HFFc6 (cell line): ENCODE measurements around the gene LRP6. TPM values are rescaled to one million over a fixed set of nuclear protein-coding genes. Genes with fewer than 3 reads are reported as not detected.
"Not testable (repeated sequence)": the region's sequence is repeated elsewhere in the genome, so short reads cannot be mapped to it uniquely, and the experiment has no call there.

Experiments used
- DNase-seq: peaks from one replicate; pipeline ENCODE4 v3.0.0-alpha.2; 2018
- H3K27ac Mint-ChIP-seq: 2 replicates; pipeline ENCODE4 v1.8.0; 2020; ENCODE audit warnings: mild to moderate bottlenecking, mixed read lengths
- H3K27me3 Mint-ChIP-seq: 2 replicates; pipeline ENCODE4 v1.8.0; 2021; ENCODE audit warnings: mild to moderate bottlenecking, moderate library complexity, mixed read lengths; ENCODE audit not compliant: insufficient read depth
- H3K36me3 Mint-ChIP-seq: 2 replicates; pipeline ENCODE4 v1.8.0; 2021; ENCODE audit warnings: low read depth, mixed read lengths
- H3K4me1 Mint-ChIP-seq: 2 replicates; pipeline ENCODE4 v1.8.0; 2020; ENCODE audit warnings: low read depth, mixed read lengths
- H3K4me3 Mint-ChIP-seq: 2 replicates; pipeline ENCODE4 v1.8.0; 2020; ENCODE audit warnings: mild to moderate bottlenecking, moderate library complexity, mixed read lengths
- H3K9me3 Mint-ChIP-seq: 2 replicates; pipeline ENCODE4 v1.8.0; 2020; ENCODE audit warnings: mild to moderate bottlenecking, mixed read lengths
- total RNA-seq, 6 experiments: library from RNA; stranded (reverse); fragmentation: NEBNext Ultra II Directional; extraction: Animal tissue kit (Norgen Biotek cat#: 25700); gene quantifications; 2 replicates in 1 of 6; 3 replicates in 5 of 6; pipeline ENCODE4 v1.2.3, GENCODE V29; 2021
- TF ChIP-seq, protein P1 (sequence below): fragments of 200-600 bp; sonication (generic); IDR thresholded peaks from 2 replicates; pipeline ENCODE4 v1.5.0; 2021; ENCODE audit warnings: antibody characterized with exemption, mild to moderate bottlenecking

The LRP6 gene
- total RNA-seq, 6 experiments from 2014 or later = 24.0 to 31.6 (median 27.0) TPM

DNA sequence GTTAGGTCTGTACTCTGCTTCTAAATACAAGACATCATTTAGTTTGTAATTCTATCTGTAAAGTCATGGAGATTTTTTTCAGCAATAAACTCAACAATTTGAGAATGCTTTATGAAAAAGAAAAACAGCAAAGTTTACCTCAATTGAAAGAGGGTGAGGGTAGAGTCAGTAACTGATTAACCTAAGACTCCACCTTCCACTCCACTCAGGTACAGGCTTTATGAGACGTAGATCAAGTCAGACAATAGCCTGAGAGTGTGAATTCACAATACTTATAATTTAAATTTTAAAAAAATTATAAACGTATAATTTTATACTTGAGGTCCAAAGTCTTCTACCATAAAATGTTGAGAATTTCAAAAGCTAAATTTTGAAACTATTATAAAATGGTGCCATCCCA, 150.2 kb downstream of the LRP6 start:
- TF ChIP-seq, protein P1, sequence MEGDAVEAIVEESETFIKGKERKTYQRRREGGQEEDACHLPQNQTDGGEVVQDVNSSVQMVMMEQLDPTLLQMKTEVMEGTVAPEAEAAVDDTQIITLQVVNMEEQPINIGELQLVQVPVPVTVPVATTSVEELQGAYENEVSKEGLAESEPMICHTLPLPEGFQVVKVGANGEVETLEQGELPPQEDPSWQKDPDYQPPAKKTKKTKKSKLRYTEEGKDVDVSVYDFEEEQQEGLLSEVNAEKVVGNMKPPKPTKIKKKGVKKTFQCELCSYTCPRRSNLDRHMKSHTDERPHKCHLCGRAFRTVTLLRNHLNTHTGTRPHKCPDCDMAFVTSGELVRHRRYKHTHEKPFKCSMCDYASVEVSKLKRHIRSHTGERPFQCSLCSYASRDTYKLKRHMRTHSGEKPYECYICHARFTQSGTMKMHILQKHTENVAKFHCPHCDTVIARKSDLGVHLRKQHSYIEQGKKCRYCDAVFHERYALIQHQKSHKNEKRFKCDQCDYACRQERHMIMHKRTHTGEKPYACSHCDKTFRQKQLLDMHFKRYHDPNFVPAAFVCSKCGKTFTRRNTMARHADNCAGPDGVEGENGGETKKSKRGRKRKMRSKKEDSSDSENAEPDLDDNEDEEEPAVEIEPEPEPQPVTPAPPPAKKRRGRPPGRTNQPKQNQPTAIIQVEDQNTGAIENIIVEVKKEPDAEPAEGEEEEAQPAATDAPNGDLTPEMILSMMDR = no peak
- Mint-ChIP-seq H3K4me1 (peaks cover 9% of the 10 kb centered on the region), H3K27me3 (peaks cover 5% of the 10 kb centered on the region; the same call in 1 of the 2 replicates), H3K9me3 (no peaks in the 10 kb centered on the region), H3K36me3 (peaks cover 24% of the 10 kb centered on the region), H3K4me3 (no peak overlapping the region), H3K27ac (no peak overlapping the region)
- no peak for DNase-seq

DNA sequence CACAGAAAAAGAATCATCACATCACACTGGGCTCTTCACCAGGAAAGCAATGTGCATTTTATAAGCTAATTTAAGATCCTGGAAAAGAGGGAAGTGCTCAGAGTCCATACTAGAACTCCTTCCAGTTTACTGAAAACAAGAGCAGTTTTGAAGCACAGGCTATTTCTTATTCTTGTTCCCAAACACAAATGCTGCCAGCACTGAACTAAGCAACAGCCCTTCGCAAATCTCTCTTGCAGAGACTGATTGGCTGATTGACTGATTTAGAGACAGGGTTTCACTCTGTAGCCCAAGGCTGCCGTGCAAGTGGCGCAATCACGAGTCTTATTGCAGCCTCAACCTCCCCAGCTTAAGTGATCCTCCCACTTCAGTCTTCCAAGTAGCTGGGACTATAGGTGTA, 151.3 kb downstream of the LRP6 start:
- TF ChIP-seq, protein P1 = no peak
- no peak overlapping the region for H3K4me3 Mint-ChIP-seq

DNA sequence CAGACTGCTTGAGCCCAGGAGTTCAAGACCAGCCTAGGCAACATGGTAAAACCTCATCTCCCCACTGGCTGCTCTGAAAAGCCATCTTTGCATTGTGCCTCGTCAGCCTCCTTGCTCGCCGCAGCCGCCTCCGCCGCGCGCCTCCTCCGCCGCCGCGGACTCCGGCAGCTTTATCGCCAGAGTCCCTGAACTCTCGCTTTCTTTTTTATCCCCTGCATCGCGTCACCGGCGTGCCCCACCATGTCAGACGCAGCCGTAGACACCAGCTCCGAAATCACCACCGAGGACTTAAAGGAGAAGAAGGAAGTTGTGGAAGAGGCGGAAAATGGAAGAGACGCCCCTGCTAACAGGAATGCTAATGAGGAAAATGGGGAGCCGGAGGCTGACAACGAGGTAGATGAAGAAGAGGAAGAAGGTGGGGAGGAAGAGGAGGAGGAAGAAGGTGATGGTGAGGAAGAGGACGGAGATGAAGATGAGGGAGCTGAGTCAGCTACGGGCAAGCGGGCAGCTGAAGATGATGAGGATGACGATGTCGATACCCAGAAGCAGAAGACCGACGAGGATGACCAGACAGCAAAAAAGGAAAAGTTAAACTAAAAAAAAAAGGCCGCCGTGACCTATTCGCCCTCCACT, 155.8 kb downstream of the LRP6 start:
- H3K4me3 Mint-ChIP-seq, H3K27me3 Mint-ChIP-seq, DNase-seq, H3K27ac Mint-ChIP-seq: not testable (repeated sequence)
- Mint-ChIP-seq H3K36me3 (peaks cover 37% of the 10 kb centered on the region), H3K9me3 (peaks cover 25% of the 10 kb centered on the region), H3K4me1 (peaks cover 11% of the 10 kb centered on the region)

More for the DNA sequence above, 151.3 kb downstream of the LRP6 start:
- peaks cover 22% of the 10 kb centered on the region for H3K36me3 Mint-ChIP-seq
- H3K27ac Mint-ChIP-seq = no peak overlapping the region
- H3K4me1 Mint-ChIP-seq = no peaks in the 10 kb centered on the region
- H3K9me3 Mint-ChIP-seq = no peaks in the 10 kb centered on the region
- H3K27me3 Mint-ChIP-seq = peaks cover 5% of the 10 kb centered on the region; the same call in 1 of the 2 replicates
- no peak for DNase-seq

DNA sequence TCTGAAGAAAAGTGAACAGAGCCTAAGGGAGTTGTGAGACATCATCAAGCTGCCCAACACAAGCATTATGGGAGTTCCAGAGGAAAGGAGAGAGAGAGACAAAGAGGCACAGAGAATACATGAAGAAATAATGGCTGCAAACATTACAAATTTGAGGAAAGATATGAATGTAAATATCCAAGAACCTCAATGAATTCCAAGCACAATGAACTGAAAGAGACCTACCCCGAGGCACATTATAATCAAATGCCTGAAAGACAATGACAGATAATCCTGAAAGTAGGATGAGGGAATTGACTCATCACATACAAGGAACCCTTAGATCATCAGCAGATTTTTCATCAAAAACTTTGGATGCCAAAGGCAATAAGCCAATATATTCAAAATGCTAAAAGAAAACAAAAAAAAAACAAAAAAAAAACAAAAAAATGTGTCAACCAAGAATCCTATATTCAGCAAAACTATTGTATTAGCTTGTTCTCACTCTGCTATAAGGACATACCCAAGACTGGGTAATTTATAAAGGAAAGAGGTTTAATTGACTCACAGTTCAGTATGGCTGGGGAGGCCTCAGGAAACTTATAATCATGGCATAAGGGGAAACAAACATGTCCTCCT, 158.3 kb downstream of the LRP6 start:
- DNase-seq = no peak
- Mint-ChIP-seq H3K9me3 (peaks cover 25% of the 10 kb centered on the region), H3K27me3 (0 out of 2 replicates have a peak, but pooled peaks cover 3% of the 10 kb centered on the region), H3K4me1 (peaks cover 11% of the 10 kb centered on the region), H3K27ac (no peak overlapping the region), H3K4me3 (no peak overlapping the region), H3K36me3 (peaks cover 38% of the 10 kb centered on the region)
- TF ChIP-seq, protein P1 = no peak

DNA sequence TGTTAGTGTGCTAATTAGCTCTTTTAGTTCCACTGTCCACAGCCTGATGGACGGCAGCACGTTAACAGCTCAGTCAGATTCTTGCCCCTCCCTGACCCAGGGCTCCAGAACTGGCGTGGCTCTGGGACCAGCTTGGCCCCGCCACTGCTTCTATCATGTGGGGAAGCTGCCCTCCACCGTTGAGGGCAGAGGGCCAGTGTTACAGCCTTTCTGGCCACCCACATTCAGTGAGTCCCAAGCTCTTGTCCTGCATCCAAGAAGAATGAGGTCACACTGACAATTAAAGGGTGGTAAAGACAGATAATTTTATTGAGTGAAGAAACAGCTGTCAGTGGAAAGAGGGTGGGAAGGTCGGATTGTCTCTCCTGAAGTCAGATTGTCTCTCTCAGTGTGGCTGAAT, 159.2 kb downstream of the LRP6 start:
- no peak for DNase-seq
- Mint-ChIP-seq H3K36me3 (peaks cover 34% of the 10 kb centered on the region), H3K4me1 (peaks cover 11% of the 10 kb centered on the region), H3K4me3 (no peak overlapping the region), H3K27me3 (0 out of 2 replicates have a peak, but pooled peaks cover 1% of the 10 kb centered on the region), H3K9me3 (peaks cover 25% of the 10 kb centered on the region), H3K27ac (no peak overlapping the region)
- TF ChIP-seq, protein P1 = no peak

DNA sequence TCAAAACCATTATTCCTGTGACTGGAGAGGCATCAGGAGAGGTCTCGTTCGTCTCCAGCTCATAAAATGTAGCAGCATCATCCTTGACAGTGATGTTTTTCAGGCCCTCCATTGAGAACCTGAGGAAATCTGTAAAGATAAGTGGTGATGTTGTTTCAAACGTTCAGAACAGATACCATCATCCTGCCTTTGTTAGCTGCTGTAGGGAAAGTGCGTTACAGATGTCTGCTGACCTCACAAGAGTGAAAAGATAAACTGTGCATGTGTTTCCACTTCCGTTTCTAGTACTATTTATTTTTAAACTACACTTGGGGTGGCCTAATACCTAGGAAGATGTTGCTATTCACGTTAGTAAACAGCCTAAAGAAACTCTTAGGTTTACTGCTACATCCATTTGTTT, 167.7 kb downstream of the LRP6 start:
- Mint-ChIP-seq H3K4me3 (no peak overlapping the region), H3K27me3 (no peaks in the 10 kb centered on the region), H3K36me3 (peaks cover 30% of the 10 kb centered on the region), H3K9me3 (no peaks in the 10 kb centered on the region), H3K4me1 (peaks cover 46% of the 10 kb centered on the region), H3K27ac (no peak overlapping the region)
- no peak for DNase-seq
- TF ChIP-seq, protein P1 = no peak
